Fibroblast of skin of right quadriceps (primary cell): Measurements from ENCODE around the gene TBL2.
"Not testable (repeated sequence)": the region's sequence is repeated elsewhere in the genome, so short reads cannot be mapped to it uniquely, and the experiment has no call there.

Experiments used
- DNase-seq: peaks from one replicate; pipeline ENCODE4 v3.0.0-alpha.2; 2013

The TBL2 gene, protein sequence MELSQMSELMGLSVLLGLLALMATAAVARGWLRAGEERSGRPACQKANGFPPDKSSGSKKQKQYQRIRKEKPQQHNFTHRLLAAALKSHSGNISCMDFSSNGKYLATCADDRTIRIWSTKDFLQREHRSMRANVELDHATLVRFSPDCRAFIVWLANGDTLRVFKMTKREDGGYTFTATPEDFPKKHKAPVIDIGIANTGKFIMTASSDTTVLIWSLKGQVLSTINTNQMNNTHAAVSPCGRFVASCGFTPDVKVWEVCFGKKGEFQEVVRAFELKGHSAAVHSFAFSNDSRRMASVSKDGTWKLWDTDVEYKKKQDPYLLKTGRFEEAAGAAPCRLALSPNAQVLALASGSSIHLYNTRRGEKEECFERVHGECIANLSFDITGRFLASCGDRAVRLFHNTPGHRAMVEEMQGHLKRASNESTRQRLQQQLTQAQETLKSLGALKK

DNA sequence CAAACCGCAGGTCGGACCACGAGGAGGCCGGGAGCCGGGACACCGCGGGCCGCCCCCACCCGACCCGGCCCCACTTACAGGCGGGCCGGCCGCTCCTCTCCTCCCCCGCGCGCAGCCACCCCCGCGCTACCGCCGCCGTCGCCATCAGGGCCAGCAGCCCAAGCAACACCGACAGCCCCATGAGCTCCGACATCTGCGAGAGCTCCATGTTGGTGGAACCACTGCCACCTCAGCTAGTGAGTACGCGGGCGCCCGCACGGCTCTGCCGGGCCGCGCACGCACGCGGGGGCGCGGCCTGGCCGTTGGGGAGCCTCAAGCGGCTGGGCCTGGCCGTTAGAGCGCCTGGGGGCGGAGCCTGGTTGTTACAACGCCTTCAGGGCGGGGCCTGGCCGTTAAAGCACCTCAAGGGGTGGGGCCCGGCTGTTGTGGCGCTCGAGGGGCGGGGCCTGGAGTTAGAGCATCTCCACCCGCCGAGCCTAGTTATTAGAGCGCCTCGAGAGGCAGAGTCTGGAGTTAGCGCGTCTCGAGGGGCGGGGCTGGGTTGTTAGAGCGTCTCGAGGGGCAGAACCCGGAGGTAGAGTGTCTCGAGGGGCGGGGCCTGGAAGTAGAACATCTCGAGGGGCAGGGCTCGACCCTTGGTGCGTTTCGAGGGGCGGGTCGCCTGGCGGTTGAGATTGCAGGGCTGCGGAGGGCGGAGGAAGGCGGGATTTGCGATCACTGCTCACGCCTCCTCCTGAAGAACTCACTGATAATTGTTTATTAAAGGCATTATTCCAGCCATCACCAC is at the start of gene TBL2:
Gene TBL2, minus strand, starts transcription at position 238 of the 787 bp plus-strand sequence. Its CDS starts 30 bp downstream, at position 208.
- peak; percentile 98 for DNase-seq

- no peak for DNase-seq
Observed at GRCh38 chr7:73626814-73627213, 48.4 kb upstream of the TBL2 start.

DNA sequence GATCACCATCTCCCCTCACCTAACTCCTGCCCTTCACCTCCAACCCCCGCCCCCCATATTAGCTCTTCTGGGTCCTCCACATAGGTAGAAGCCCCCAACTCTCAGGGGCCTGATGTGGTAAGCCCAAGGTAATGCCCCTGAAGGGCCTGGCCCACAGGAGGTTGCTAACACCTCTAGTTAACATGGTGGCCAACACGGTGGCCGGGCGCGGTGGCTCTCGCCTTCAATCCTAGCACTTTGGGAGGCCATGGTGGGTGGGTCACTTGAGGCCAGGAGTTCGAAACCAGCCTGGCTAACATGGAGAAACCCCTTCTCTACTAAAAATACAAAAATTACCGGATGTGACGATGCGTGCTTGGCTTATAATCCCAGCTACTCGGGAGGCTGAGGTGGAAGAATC is 46.9 kb upstream of the TBL2 start:
- no peak for DNase-seq

GRCh38 chr7:73624669-73625001 is 46.3 kb upstream of the TBL2 start:
- DNase-seq = no peak

GRCh38 chr7:73623798-73624668 is 45.7 kb upstream of the TBL2 start, which contains the start of gene MLXIPL:
TSS of gene MLXIPL (minus strand) at chr7:73624522. CDS start at chr7:73624492, 30 bp downstream.
- peak; percentile 32 for DNase-seq

GRCh38 chr7:73622909-73623797 is 44.8 kb upstream of the TBL2 start:
- DNase-seq = no peak

DNA sequence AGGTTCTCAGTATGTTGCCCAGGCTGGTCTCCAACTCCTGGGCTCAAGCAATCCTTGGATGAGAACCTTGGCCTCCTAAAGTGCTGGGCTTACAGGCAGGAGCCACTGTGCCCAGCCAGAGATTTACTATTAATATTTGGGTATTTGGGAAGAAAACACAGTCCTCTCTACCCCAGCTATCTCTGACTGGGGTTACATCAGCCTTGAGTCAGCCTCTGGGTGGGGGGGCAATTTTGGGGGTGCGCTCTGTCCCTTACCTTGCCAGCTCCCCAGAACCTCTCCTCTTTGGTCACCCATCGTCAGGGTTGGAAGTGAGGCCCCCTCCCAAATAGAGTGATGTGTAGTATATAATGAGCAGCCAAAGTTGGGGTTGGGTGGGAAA is 44.1 kb upstream of the TBL2 start:
- DNase-seq = no peak

DNA sequence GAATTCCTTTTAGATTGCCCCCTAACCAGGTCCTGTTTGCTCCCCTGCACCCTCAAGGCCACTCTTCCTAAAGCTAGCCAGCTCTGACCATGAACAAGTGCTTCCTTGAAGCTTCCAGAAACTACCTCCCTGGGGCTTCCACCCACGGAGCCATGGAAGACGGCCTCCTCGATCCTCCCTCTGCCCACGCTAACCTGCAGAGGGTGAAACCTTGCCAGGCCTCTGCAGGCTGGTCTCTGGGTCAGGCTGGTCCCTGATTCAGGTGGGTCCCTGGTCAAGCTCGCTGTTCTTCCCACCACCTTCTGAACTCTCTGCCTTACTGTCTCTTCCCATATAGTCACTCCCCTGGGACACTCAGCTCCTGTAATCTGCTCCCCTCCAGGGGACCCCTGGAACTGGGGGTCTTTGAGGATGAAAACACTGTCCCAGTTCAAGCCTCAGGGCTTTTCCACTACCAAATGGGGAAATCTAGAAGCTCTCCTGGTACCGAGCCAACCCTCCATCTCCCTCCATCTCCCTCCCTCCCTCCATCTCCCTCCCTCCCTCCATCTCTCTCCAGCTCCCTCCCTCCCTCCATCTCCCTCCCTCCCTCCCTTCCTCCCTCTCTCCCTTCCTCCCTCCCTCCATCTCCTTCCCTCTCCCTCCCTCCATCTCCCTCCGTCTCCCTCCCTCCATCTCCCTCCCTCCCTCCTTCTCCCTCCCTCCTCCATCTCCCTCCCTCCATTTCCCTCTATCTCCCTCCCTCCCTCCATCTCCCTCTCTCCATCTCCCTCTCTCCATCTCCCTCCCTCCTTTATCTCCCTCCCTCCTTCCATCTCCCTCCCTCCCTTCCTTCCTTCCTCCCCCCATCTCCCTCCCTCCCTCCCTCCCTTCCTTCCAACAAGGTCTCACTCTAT is 43.0 kb upstream of the TBL2 start:
- no peak for DNase-seq

GRCh38 chr7:73619394-73619793 is 41.0 kb upstream of the TBL2 start:
- not testable (repeated sequence) for DNase-seq

- DNase-seq = no peak
Observed at GRCh38 chr7:73618538-73618937, 40.2 kb upstream of the TBL2 start.

- not testable (repeated sequence) for DNase-seq
Observed at GRCh38 chr7:73617520-73617919, 39.1 kb upstream of the TBL2 start.

GRCh38 chr7:73615886-73616285 is 37.5 kb upstream of the TBL2 start:
- no peak for DNase-seq

DNA sequence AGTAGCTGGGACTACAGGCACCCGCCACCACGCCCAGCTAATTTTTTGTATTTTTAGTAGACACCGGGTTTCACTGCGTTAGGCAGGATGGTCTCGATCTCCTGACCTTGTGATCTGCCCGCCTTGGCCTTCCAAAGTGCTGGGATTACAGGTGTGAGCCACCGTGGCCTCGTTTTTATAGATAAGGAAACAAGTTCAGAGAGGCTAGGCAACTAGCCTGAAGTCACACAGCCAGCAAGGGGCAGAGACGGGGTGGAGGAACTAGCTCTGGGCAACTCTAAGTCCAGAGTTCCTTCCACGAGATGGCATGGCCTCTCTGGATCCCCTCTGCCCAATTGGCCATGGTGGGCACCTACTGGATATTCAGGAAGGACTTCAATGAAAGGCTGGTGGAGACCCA is 36.6 kb upstream of the TBL2 start:
- not testable (repeated sequence) for DNase-seq

GRCh38 chr7:73613954-73614735 is 35.8 kb upstream of the TBL2 start:
- no peak for DNase-seq

DNA sequence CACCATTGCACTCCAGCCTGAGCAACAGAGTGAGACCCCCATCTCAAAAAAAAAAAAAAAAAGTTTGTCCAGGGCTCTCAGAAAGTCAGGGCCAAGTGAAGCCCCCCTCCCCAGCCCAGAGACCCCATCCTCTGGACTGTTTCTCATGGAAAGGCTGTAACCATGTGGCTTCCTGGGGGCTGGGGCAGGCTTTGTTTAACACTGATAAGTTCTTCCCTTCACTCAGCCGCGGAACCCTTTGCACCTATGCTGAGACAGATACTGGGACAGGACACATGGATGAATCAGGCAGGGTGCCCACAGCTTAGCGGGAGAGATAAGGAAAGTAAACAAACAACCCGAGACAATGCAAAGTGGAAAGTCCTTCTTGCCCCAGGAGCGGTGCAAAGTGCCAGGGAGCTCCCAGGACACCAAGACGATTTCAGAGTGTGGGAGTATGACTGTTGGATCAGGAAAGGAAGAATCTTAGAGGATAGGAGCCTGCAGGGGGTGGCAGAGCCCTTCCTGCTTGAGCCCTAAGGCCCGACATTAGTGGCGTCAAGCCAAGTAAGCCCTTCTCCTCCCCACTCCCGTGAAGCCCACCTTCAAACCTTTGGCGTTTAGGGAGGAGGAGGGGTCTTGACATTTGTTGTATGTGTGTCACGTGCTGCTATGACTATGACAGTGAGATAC is 34.4 kb upstream of the TBL2 start:
- DNase-seq = peak; percentile 21

- DNase-seq = no peak
Observed at GRCh38 chr7:73611017-73611555, 32.7 kb upstream of the TBL2 start.

DNA sequence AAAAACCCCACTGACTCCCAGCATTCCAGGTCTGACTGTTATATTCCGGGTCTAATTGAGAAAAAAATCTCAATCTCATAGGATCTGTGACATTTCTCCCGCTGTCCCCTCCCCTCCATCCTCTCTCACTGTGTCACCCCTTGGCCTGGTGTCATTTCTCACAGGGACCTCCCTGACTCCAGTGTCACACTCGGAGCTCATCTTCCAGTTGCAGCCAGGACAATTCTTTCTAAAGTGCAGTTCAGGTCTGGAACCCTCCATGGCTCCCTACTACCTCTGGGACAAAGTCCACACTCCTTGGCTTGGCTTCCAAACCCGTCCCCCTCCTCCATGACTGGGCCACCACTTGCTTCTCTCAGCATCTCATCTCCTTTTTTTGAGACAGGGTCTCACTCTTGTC is 31.7 kb upstream of the TBL2 start:
- DNase-seq = no peak

GRCh38 chr7:73607692-73607983 is 29.3 kb upstream of the TBL2 start:
- DNase-seq = not testable (repeated sequence)
